Muscle of leg (tissue), 11 donors: ENCODE results near the gene LDLRAD3. TPM values are rescaled to one million over a fixed set of nuclear protein-coding genes. Genes with fewer than 3 reads are reported as not detected.

Experiments
- DNase-seq: peaks from one replicate; pipeline ENCODE4 v3.0.0; 2013
- H3K27ac ChIP-seq: one replicate; pipeline ENCODE4 v1.5.1; 2013; ENCODE audit warnings: mild to moderate bottlenecking, low read length, control low read depth
- H3K27me3 ChIP-seq: one replicate; pipeline ENCODE4 v1.6.1; 2013; ENCODE audit warnings: low read length; ENCODE audit not compliant: control insufficient read depth, insufficient read depth
- H3K36me3 ChIP-seq: one replicate; pipeline ENCODE4 v1.6.1; 2013; ENCODE audit warnings: low read length; ENCODE audit not compliant: control insufficient read depth, insufficient read depth
- H3K4me1 ChIP-seq: one replicate; pipeline ENCODE4 v1.6.1; 2013; ENCODE audit warnings: low read length; ENCODE audit not compliant: control insufficient read depth, insufficient read depth
- H3K4me3 ChIP-seq: one replicate; pipeline ENCODE4 v1.5.1; 2013; ENCODE audit warnings: low read length, control low read depth
- H3K9me3 ChIP-seq: replicated peaks from 2 replicates; pipeline ENCODE4 v1.6.1; 2013; ENCODE audit warnings: low read depth, low read length; ENCODE audit not compliant: control insufficient read depth
- WGBS: methylation state at CpG from one replicate; pipeline ENCODE4 v1.1.5; 2013; ENCODE audit warnings: missing lambda C conversion rate; ENCODE audit not compliant: insufficient coverage; 5-methylcytosine and 5-hydroxymethylcytosine counted together
- polyA plus RNA-seq, 8 donors: library from polyadenylated mRNA; unstranded; fragments of 120-200 nt; gene quantifications; one replicate each; pipeline versions ENCODE4 v1.2.1 to v1.2.3, GENCODE V29; 2013; ENCODE audit warnings: inconsistent platforms in 1 of 8, low replicate concordance in 1 of 8; ENCODE audit not compliant: insufficient read length in 8 of 8, insufficient read depth in 1 of 8
- total RNA-seq: library from RNA; stranded (reverse); fragments of 120-200 nt; gene quantifications from one replicate; pipeline ENCODE4 v1.2.4, GENCODE V29; 2013

The LDLRAD3 gene
- total and polyA plus RNA-seq, 9 donors, result 12.0 to 28.6 (median 20.9) TPM

DNA sequence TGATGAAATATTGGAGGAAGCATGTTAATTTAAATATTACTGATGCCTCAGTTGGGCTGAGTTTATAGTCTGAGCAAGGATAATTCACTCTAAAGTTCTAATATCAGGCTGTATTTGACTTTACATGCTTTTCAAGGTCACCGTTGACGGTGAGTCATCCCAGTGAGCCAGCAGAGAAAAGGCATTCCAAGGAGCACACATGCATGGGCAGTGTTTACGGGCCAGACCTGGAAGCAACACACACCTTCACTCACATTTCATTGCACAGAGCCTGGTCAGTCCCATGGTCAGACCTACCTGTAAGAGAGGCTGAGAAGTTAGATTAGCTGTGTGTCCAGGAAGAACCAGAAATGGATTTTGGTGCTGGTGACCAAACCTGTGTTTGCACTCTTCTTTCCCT, 291.9 kb downstream of the LDLRAD3 start:
- Histone ChIP-seq H3K9me3 (no peaks in the 10 kb centered on the region), H3K4me1 (no peaks in the 10 kb centered on the region), H3K36me3 (peaks cover 5% of the 10 kb centered on the region), H3K27ac (no peak overlapping the region), H3K27me3 (no peaks in the 10 kb centered on the region), H3K4me3 (no peak overlapping the region)
- WGBS, result 95% methylated on average over 2 of the region's 3 CpGs
- no peak for DNase-seq

DNA sequence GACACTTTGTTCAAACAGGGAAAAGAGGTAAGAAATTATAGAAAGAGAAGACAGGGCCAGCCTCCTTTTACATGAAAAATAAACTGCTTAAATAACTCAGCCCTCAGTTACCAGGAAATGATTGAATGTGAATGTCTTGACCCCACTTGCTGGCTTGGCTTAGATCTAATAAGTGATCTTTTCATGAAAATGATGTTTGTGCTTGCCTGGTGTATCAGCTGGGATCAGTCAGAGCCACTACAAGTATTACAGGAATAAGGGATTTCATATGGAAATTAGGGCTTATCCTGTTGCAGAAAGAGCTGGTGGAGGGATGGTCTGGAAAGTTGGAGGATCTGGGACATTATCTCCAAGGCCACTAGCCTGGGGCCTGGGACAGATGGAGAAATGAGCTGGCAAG, 293.5 kb downstream of the LDLRAD3 start:
- Histone ChIP-seq H3K27me3 (no peaks in the 10 kb centered on the region), H3K9me3 (no peaks in the 10 kb centered on the region), H3K4me1 (no peaks in the 10 kb centered on the region), H3K27ac (no peak overlapping the region), H3K36me3 (no peaks in the 10 kb centered on the region), H3K4me3 (no peak overlapping the region)
- no peak for DNase-seq

DNA sequence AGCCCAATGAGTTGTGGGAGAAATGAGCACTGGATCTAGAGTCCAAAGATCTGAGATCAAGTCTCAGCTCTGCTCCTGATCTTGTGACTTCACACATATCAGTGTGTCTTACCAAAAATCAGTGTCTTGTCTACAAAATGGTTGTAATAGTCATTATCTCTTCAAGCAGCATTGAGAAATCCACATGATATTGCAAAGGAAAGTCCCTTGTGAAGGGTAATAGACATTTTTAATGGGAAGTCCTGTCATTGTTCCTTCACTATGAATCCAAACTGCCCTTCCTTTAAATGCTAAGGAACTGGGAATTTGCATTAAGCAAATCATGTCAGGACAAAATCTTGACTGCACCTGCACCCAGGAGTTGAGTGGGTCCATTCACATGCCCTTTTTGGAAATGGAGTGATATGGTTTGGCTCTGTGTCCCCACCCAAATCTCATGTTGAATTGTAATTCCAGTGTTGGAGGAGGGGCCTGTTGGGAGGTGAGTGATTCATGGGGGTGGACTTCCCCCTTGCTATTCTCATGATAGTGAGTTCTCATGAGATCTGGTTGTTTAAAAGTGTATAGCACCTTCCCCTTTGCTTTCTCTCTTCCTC, 294.3 kb downstream of the LDLRAD3 start:
- Histone ChIP-seq H3K4me3 (no peak overlapping the region), H3K36me3 (no peaks in the 10 kb centered on the region), H3K27ac (no peak overlapping the region), H3K27me3 (no peaks in the 10 kb centered on the region), H3K4me1 (no peaks in the 10 kb centered on the region), H3K9me3 (no peaks in the 10 kb centered on the region)
- no peak for DNase-seq

DNA sequence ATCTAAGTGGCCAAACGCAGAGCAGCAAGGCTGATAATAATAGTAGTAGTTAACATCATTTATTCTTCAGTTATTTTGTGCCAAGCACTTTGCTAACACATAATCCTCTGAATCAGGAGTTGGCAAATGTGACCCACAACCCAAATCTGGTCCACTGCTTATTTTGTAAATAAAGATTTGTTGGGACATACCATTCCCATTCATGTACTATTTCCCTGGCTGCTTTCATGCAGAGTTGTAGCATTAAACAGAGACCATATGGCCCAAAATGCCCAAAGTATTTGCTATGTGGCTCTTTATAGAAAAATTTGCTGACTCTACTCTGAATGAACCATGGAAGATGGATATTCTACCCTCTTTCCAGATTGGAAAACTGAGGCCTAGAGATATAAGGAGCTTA, 295.0 kb downstream of the LDLRAD3 start:
- no peak for DNase-seq
- no peak overlapping the region for H3K27ac ChIP-seq
- H3K4me3 ChIP-seq, result no peak overlapping the region
- no CpG with 5 or more reads among the region's 1 CpG for WGBS
- no peaks in the 10 kb centered on the region for H3K36me3 ChIP-seq
- peaks cover 2% of the 10 kb centered on the region for H3K4me1 ChIP-seq
- no peaks in the 10 kb centered on the region for H3K27me3 ChIP-seq
- H3K9me3 ChIP-seq, result no peaks in the 10 kb centered on the region

DNA sequence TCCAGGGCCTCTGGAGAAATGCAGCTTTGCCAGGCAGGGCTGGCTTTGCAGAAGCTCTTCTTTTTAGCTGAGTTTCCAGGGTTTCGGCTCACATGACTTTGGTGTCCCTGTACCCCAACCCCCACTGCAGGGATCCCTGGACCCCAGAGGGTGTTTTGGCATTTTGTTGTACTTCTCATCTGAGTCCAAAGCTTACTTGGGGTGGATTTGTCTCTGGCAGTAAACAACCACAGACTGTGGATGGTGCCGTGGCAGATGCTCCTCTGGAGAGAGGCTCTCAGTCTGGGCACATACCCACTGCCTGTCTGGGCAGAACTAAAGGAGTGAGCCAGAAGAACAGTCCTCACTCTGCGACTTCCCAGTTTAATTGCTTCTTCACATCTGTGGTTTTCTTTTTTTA, 295.8 kb downstream of the LDLRAD3 start:
- Histone ChIP-seq H3K36me3 (no peaks in the 10 kb centered on the region), H3K27ac (no peak overlapping the region), H3K27me3 (no peaks in the 10 kb centered on the region), H3K4me3 (no peak overlapping the region), H3K4me1 (peaks cover 2% of the 10 kb centered on the region), H3K9me3 (no peaks in the 10 kb centered on the region)
- WGBS, result no CpG with 5 or more reads among the region's 3 CpGs
- no peak for DNase-seq

DNA sequence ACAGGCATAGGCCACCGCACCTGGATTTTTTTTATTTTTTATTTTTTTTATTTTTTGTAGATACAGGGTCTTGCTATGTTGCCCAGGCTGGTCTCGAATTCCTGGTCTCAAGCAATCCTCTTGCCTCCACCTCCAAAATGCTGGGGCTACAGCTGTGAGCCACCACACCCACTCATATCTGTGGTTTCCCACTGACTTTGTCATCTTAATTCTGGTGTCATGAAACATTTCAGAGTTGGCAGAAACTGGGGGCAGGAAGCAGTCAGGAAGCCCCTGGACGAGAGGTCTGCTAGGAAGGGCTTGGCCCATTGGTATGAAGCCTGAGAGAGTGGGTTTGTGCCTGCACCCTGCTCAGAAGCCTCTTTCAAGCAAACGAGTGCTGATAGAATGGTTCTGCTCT, 296.3 kb downstream of the LDLRAD3 start:
- Histone ChIP-seq H3K9me3 (no peaks in the 10 kb centered on the region), H3K4me3 (no peak overlapping the region), H3K4me1 (peaks cover 2% of the 10 kb centered on the region), H3K27me3 (no peaks in the 10 kb centered on the region), H3K27ac (no peak overlapping the region), H3K36me3 (no peaks in the 10 kb centered on the region)
- WGBS, result 51% methylated on average over 2 of the region's 4 CpGs
- DNase-seq, result no peak

DNA sequence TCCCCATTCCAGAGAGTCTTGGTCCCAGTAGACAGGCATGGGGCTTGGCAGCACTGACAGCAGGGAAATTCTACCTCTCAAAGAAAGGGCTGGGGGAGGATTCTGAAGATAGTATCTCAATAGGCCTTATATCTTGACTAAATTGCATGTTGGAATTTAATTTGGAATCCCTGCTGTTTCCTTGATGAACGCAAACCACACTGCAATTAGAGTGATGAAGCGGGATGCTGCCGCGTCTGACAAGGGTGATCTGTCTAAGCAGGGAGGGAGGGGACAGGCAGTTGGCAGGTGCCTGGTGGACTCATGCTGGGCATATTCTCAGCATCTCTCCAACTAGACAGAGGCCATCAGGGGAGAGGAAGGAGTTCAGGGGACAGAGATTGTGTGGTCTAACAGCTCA, 296.9 kb downstream of the LDLRAD3 start:
- no peak overlapping the region for H3K27ac ChIP-seq
- H3K27me3 ChIP-seq, result peaks cover 2% of the 10 kb centered on the region
- H3K4me3 ChIP-seq, result no peak overlapping the region
- 50% methylated on average over 1 of the region's 4 CpGs for WGBS
- no peaks in the 10 kb centered on the region for H3K36me3 ChIP-seq
- H3K9me3 ChIP-seq, result no peaks in the 10 kb centered on the region
- H3K4me1 ChIP-seq, result peaks cover 2% of the 10 kb centered on the region
- no peak for DNase-seq

DNA sequence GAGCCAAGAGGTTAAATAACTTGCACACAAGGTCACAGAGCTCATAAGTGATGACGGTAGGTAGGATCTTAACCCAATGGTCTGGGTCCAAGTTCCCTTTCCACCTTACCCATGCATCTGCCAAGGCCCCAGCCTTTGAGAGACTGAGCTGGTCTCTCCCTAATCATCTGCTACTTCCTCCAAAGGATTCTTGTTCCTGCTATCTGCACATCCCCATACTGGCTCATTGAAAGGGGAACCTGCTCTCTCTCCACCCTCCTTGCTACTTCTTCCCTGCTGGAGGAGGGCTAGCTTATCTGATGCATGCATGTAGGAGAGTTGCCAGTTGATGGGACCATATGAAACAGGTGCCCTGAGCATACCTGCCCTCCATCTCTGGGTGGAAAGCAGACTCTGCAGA, 297.6 kb downstream of the LDLRAD3 start:
- WGBS, result no CpG with 5 or more reads among the region's 1 CpG
- H3K36me3 ChIP-seq, result no peaks in the 10 kb centered on the region
- peaks cover 2% of the 10 kb centered on the region for H3K4me1 ChIP-seq
- H3K4me3 ChIP-seq, result no peak overlapping the region
- DNase-seq, result no peak
- H3K9me3 ChIP-seq, result no peaks in the 10 kb centered on the region
- H3K27ac ChIP-seq, result no peak overlapping the region
- peaks cover 2% of the 10 kb centered on the region for H3K27me3 ChIP-seq

DNA sequence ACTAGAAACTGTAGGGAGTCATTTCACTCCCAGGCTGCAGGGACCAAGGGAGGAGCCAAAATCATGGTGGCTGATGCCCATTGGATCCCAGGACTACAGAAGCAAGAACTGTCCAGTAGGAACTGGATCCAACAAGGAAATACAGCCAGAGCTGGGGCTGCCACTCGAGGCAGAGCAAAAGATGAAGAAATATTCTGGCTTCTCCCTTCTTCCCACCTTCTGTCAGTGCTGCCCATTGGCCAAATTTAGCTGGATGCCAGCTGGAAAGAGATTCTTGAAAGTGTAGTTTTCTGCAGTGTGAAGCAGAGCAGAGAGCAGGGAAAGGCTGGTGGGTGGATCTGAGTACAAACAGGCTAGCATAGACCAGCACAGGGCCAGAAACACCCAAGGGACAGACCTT, 299.8 kb downstream of the LDLRAD3 start:
- DNase-seq, result no peak
- no CpG with 5 or more reads among the region's 1 CpG for WGBS
- no peaks in the 10 kb centered on the region for H3K36me3 ChIP-seq
- H3K9me3 ChIP-seq, result no peaks in the 10 kb centered on the region
- H3K4me3 ChIP-seq, result no peak overlapping the region
- H3K27me3 ChIP-seq, result peaks cover 2% of the 10 kb centered on the region
- H3K4me1 ChIP-seq, result peaks cover 2% of the 10 kb centered on the region
- no peak overlapping the region for H3K27ac ChIP-seq

DNA sequence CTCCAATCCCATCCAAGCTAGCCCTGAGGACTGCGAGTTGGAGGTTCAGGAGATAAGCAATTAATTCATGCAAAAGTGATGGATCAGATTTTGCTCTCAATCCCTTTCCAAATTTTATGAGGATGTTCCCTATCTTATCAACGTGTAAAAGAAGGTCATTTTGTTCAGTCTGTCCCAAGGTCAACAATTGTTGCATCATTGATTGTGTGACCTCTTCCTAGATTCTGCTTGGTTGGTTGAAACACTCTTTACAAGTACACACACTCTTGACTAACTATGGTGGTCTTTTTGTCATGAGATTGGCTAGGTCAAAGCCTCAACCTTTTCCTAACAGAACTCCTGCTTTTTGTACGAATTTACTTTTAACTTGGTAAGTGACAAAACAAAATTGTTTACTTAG, 303.6 kb downstream of the LDLRAD3 start:
- no peak for DNase-seq
- Histone ChIP-seq H3K9me3 (peaks cover 5% of the 10 kb centered on the region), H3K36me3 (no peaks in the 10 kb centered on the region), H3K27ac (no peak overlapping the region), H3K27me3 (peaks cover 2% of the 10 kb centered on the region), H3K4me1 (peaks cover 2% of the 10 kb centered on the region), H3K4me3 (no peak overlapping the region)
- WGBS, result no CpG with 5 or more reads among the region's 3 CpGs

DNA sequence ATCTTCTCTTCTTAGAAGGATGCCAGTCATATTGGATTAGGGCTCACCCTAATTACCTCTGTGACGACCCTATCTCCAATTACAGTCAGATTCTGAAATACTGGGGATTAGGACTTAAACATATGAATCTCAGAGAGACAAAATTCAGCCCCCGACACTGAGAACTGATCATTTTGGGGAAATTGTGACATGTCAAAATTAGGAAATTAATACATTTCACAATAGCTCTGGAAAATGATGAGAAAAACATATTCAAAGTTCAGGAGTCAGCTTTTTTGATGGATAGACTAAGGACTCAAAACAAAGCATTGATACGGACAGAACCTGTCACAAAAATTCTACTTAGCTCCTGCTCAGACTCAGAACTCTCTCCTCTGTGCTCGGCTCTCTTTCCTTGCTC, 304.6 kb downstream of the LDLRAD3 start:
- H3K9me3 ChIP-seq, result peaks cover 5% of the 10 kb centered on the region
- 71% methylated on average over 1 of the region's 4 CpGs for WGBS
- H3K4me1 ChIP-seq, result peaks cover 9% of the 10 kb centered on the region
- no peaks in the 10 kb centered on the region for H3K36me3 ChIP-seq
- DNase-seq, result no peak
- H3K27ac ChIP-seq, result no peak overlapping the region
- H3K4me3 ChIP-seq, result no peak overlapping the region
- H3K27me3 ChIP-seq, result peaks cover 2% of the 10 kb centered on the region
